ENCODE measurements around the gene PHAF1. TPM values are rescaled to one million over a fixed set of nuclear protein-coding genes. Genes with fewer than 3 reads are reported as not detected.

Gene PHAF1
- total and polyA plus RNA-seq, 2 of the 13 experiments (the other 11 are each of a cell fraction or from before 2014, with no cell fraction given): 48.3 to 174 TPM

GRCh38 chr16:67191995-67192681 is 82.4 kb downstream of the PHAF1 start, which contains the start of gene E2F4 (continued):
- TF ChIP-seq, protein P1, sequence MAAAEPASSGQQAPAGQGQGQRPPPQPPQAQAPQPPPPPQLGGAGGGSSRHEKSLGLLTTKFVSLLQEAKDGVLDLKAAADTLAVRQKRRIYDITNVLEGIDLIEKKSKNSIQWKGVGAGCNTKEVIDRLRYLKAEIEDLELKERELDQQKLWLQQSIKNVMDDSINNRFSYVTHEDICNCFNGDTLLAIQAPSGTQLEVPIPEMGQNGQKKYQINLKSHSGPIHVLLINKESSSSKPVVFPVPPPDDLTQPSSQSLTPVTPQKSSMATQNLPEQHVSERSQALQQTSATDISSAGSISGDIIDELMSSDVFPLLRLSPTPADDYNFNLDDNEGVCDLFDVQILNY (CRISPR knock-in tag; conservative IDR thresholded peaks at IDR 0.05): no peak; the same call in 1 of the 2 replicates
- TF ChIP-seq FOXK1 (CRISPR knock-in tag; IDR thresholded peaks at IDR 0.05; ENCODE audit: borderline replicate concordance, low read depth): peak; percentile 82
- TF ChIP-seq DNMT1 (CRISPR knock-in tag; IDR thresholded peaks at IDR 0.05): peak; percentile 85; the same call in 1 of the 2 replicates
- TF ChIP-seq, protein P2, sequence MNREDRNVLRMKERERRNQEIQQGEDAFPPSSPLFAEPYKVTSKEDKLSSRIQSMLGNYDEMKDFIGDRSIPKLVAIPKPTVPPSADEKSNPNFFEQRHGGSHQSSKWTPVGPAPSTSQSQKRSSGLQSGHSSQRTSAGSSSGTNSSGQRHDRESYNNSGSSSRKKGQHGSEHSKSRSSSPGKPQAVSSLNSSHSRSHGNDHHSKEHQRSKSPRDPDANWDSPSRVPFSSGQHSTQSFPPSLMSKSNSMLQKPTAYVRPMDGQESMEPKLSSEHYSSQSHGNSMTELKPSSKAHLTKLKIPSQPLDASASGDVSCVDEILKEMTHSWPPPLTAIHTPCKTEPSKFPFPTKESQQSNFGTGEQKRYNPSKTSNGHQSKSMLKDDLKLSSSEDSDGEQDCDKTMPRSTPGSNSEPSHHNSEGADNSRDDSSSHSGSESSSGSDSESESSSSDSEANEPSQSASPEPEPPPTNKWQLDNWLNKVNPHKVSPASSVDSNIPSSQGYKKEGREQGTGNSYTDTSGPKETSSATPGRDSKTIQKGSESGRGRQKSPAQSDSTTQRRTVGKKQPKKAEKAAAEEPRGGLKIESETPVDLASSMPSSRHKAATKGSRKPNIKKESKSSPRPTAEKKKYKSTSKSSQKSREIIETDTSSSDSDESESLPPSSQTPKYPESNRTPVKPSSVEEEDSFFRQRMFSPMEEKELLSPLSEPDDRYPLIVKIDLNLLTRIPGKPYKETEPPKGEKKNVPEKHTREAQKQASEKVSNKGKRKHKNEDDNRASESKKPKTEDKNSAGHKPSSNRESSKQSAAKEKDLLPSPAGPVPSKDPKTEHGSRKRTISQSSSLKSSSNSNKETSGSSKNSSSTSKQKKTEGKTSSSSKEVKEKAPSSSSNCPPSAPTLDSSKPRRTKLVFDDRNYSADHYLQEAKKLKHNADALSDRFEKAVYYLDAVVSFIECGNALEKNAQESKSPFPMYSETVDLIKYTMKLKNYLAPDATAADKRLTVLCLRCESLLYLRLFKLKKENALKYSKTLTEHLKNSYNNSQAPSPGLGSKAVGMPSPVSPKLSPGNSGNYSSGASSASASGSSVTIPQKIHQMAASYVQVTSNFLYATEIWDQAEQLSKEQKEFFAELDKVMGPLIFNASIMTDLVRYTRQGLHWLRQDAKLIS (CRISPR knock-in tag; IDR thresholded peaks at IDR 0.05): no peak
- TF ChIP-seq SAFB2 (CRISPR knock-in tag; IDR thresholded peaks at IDR 0.05; ENCODE audit: borderline replicate concordance, low read depth): peak; percentile 51; the same call in 1 of the 2 replicates
- no peak; the same call in 1 of the 2 replicates for TF ChIP-seq E2F2 (CRISPR knock-in tag; IDR thresholded peaks at IDR 0.05; ENCODE audit: borderline replicate concordance)
- TF ChIP-seq, protein P3, sequence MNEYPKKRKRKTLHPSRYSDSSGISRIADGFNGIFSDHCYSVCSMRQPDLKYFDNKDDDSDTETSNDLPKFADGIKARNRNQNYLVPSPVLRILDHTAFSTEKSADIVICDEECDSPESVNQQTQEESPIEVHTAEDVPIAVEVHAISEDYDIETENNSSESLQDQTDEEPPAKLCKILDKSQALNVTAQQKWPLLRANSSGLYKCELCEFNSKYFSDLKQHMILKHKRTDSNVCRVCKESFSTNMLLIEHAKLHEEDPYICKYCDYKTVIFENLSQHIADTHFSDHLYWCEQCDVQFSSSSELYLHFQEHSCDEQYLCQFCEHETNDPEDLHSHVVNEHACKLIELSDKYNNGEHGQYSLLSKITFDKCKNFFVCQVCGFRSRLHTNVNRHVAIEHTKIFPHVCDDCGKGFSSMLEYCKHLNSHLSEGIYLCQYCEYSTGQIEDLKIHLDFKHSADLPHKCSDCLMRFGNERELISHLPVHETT (CRISPR knock-in tag; conservative IDR thresholded peaks at IDR 0.05): peak; percentile 22; the same call in 1 of the 2 replicates
- TF ChIP-seq STAT5B (CRISPR knock-in tag; IDR thresholded peaks at IDR 0.05): peak; percentile 6; the same call in 1 of the 2 replicates
- peak; percentile 95 for TF ChIP-seq RBFOX2 (IDR thresholded peaks at IDR 0.05; ENCODE audit: low read depth, low read length)
- TF ChIP-seq RBM22 (optimal IDR thresholded peaks at IDR 0.05; ENCODE audit: low read length): no peak
- peak; percentile 32; the same call in 1 of the 2 replicates for TF ChIP-seq ZNF350 (CRISPR knock-in tag; IDR thresholded peaks at IDR 0.05; ENCODE audit: borderline replicate concordance, low read depth)
- TF ChIP-seq GABPB1 (CRISPR knock-in tag; IDR thresholded peaks at IDR 0.05): peak; percentile 96
- TF ChIP-seq ZNF501 (CRISPR knock-in tag; IDR thresholded peaks at IDR 0.05): peak; percentile 59; the same call in 1 of the 2 replicates
- peak; percentile 95 for TF ChIP-seq IRF2 (CRISPR knock-in tag; IDR thresholded peaks at IDR 0.05)
- TF ChIP-seq, protein P4, sequence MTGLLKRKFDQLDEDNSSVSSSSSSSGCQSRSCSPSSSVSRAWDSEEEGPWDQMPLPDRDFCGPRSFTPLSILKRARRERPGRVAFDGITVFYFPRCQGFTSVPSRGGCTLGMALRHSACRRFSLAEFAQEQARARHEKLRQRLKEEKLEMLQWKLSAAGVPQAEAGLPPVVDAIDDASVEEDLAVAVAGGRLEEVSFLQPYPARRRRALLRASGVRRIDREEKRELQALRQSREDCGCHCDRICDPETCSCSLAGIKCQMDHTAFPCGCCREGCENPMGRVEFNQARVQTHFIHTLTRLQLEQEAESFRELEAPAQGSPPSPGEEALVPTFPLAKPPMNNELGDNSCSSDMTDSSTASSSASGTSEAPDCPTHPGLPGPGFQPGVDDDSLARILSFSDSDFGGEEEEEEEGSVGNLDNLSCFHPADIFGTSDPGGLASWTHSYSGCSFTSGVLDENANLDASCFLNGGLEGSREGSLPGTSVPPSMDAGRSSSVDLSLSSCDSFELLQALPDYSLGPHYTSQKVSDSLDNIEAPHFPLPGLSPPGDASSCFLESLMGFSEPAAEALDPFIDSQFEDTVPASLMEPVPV (CRISPR knock-in tag; IDR thresholded peaks at IDR 0.05): no peak; the same call in 1 of the 2 replicates
- TF ChIP-seq ZNF740 (CRISPR knock-in tag; IDR thresholded peaks at IDR 0.05): no peak
- TF ChIP-seq SP5 (CRISPR knock-in tag; IDR thresholded peaks at IDR 0.05; ENCODE audit: borderline replicate concordance, low read depth): 0 out of 2 replicates have a peak, but pooled peaks have one; percentile 21
- no peak for TF ChIP-seq PBX2 (CRISPR knock-in tag; IDR thresholded peaks at IDR 0.05)

All from HepG2 (cell line).